NCI-H748 (cell line): ENCODE measurements around the gene PRSS38.

Source experiments
- DNase-seq: peaks from one replicate; lab custom pipeline; 2025; ENCODE audit not compliant: unreplicated experiment; lab: John Stamatoyannopoulos, UW

Gene PRSS38

DNA sequence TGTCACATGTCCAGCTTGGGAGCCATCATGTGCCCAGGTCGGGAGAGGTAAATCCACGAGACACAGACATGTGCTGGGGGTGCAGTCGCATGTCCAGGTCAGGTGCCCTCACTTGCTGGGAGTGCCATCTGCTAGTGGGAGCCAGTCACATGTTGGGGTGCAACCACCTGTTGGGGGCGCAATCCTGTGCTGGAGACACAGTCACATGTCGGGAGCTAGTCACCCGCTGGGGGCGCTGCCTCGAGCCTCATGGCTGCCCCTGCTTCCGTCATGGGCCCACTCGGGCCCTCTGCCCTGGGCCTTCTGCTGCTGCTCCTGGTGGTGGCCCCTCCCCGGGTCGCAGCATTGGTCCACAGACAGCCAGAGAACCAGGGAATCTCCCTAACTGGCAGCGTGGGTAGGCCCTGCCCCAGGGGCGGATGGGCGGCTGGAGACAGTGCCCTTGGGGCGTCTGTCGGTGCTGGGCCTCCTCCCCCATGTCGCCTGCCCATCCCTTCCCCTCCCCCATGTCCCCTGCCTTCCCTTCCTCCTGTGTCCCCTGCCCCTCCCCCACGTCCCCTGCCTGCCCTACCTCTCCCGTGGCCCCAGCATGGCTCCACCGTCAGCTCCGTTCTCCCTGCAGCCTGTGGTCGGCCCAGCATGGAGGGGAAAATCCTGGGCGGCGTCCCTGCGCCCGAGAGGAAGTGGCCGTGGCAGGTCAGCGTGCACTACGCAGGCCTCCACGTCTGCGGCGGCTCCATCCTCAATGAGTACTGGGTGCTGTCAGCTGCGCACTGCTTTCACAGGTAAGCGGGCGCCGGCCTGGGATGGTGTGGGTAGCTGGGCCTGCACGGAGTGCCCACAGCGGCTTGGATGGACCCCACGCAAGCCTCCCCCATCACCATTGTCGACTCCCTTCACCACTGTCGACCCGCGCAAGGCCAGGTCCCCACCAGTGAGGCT, at the start of gene PRSS38:
Gene PRSS38, plus strand, starts transcription at position 208 of the 942 bp plus-strand sequence. Its CDS starts 42 bp downstream, at position 250.
- no peak for DNase-seq

DNA sequence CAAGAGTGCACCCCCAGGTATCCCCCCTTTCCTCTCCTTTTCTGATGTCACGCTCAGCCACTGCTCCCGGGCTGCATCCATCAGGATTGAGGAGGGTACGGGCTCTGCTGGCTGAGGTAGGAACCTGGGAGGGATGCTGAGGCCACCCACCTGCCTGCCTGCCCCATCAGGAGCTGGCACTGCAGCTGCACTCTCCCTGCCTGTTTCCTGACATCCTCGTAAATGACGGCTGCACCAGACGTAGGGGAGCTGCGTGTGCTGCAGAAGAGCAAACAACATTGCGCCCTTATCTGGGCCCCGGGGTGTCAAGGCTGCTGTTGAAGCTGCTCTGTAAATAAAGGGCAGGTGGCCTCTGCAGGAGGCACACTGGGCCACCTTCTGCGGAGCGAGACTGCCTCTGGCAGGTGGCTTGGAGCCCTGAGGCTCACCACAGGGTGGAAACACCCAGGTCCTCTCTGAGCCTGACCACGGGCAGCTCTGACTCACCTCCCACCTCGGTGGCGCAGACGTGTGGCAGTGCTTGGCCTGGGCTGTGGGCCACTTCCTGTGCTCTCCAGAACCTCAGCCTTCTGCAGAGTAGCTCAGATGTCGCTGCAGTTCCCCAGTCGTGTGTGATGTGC, 49.4 kb upstream of the PRSS38 start:
- DNase-seq = peak; percentile 43

DNA sequence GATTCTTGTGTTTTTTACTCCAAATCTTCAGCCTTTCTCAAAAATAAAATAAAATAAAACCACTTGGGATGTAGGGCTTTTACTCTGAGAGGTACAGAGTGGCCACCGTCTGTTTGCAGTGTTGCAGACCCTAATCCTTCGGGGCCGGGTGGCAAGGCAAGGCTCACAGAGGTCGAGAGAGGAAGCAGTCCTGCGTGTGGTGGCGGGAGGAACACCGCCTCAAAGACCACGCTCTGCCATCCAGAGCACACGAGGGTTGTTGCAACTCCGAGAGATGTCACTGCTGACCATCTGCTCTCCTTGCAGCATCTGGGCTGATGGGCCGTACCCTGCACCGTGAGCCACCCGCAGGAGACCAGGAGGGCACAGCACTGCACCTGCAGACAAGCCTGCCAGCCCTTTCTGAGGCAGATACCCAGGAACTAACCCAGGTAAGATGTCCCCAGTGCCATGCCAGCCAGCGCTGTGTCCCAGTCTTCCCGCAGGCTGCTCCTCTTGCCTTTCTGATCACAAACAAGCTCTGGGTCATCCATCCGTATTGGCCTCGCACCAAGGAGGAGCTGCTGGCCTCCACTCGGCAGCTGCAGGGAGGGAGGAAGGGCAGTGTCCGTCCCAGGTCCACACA, 48.7 kb upstream of the PRSS38 start:
- DNase-seq = no peak

DNA sequence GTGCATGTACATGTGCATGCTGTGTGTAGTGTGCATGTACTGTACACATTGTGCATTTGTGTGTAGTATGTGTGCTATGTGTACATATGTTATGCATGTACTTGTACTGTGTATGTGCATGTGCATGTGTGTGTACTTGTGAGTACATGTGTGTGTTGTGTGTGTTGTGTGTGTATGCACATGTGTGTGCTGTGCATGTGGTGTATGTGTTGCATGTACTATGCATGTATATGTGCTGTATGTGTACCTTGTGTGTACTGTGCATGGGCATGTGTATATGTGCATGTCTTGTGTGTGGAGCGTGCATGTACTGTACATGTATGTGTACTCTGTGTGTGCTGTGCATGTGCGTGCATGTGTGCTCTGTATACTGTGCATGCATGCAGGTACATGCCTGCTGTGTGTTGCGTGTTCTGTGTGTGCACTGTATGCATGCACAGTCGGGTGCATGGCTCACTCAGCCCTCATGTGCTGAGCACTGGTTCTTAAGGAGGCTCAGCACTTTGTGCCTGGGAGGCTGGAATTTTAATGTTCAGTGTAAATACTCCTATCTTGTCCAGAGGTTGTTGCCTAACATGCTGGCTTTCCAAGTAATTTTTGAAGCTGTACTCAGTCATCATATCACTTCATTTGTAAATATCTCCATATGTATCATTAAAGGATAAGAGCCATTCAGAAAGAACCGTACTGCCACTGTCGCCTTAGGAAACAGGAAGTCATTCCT, 47.9 kb upstream of the PRSS38 start:
- DNase-seq = no peak

DNA sequence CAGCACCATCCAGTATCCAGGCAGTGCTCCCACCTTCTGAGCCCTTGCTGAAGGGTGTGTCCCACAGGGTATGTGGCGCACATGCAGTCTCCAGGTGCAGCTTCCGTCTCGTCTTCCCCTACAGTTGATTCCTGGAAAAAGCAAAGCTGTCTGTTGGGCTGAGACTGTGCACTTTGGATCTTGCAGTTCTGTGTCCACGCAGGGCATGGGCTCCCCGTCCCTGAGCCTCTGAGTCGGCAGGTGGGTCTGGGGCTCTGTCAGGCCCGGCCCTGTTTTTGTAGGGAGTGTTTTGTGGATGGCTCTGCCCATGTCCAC, 47.4 kb upstream of the PRSS38 start:
- no peak for DNase-seq

DNA sequence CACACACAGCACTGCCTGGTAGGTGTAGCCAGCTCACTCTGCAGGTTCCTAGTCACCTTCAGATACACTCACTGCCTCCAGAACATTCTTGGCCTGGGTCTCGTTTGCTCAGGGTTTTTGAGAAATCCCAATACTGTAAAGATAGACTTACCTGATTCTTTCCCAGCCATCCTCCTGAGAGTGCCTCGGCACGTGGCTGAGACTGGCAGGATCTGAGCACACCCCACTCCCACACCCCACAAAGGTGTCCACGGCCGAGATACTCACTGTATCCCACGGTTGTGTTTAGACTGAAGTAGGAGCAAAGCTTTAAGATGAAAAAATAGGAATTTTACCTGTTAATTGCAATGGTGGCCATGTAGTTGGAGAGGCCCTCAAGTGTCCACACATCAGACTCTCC, 46.8 kb upstream of the PRSS38 start:
- no peak for DNase-seq

DNA sequence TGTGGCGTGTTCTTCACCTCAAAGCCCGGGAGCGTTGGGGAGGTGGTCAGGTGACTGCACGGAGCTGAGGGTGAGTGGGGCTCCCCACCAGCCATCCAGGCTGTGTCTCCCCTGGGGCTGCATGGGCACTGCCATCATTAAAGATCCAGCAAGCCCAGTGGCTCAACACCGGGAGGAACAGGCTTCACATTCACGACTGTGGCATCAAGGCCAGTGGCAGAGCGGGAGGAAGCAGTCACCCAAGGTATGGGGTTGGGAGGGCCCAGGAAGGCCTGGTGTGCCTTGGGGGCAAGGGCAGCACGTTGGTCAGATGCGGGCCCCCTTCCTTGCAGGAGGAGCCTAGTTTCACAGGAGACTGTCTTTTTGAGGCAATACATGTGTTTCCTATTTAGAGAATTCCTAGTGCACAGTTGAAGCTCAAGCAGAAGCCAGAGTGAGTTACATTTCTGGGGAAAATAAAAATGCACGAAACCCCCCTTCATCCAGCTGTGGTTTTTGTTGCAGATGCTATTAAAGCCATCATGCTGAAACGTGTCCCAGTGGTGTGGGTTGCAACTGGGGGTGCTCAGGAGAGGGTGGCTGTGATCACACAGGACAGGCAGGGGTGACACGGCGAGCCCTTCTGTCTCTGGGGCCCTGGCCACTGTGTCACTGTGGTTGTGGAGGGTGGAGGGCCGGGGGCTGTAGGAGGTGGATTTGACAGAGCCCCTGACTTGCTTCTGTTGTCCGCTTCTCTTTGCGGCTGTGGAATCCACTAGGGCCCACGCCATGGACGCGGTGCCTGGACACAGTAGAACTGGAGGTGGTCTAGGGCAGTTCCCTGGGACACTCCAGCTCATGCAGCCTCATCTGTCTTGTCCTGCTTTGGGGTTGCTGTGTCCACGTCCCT, 46.2 kb upstream of the PRSS38 start:
- no peak for DNase-seq

DNA sequence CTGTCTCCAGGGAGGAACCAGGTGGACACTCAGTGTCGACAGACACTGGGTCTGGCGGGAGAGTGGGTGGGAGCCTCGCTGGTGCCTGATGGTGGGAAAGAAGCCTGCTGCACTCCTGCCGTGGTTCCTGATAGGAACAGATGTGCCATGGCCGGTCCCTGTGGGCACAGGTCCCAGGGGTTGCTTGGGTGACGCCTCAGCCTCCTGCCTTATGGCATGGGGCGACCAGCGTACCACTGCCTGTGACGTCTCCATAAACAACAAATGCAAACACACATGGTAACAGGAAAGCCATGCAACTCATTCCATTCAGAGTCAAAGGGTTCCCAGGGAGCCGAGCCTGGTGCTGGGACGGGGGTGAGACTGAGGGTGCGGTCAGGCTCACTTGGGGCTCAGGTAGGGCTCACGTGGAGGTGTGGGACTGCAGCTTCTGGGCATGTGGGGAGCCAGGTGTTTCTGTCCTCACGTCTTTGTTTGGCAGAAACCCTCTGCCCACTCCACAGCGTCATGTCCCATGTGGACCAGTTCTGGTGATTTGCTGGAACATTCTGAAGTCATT, 45.5 kb upstream of the PRSS38 start:
- no peak for DNase-seq

DNA sequence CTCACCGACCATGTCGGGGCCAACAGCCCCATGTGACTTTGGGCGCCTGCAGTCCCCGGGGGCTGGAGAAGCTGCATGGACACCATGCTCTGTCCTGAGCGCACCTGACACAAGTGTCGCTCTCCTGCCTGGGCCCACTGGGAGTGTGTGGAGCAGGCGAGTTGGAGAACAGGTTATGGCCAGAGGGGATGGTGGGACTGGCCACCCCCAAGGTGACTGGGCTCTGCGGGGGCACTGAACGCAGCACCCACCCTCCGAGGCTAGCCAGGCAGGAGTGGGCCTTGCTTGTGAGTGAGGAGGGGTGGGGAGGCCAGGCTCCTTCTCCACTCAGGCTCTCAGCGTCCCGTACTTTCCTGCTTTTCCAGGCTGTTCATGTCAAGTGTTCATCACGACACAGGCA, 44.7 kb upstream of the PRSS38 start:
- DNase-seq = no peak

DNA sequence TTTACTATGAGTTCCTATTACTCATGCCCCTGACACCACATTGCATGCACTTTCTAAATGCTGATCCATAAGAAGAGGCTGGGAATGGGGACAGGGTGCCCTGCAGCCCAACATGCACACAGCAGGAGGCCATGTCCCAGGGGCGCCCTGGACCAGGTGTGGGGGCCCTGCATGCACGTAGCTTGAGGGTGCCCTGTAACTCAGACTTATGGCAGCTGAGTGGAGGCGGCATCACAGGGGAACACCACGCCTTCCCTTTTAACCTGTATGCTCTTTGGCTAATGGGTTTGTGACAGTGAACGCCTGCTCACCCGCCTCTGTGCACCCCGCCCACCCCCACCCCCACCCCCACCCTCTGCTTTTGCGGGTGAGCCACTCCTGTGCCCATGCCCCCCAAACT, 44.1 kb upstream of the PRSS38 start:
- DNase-seq = no peak

DNA sequence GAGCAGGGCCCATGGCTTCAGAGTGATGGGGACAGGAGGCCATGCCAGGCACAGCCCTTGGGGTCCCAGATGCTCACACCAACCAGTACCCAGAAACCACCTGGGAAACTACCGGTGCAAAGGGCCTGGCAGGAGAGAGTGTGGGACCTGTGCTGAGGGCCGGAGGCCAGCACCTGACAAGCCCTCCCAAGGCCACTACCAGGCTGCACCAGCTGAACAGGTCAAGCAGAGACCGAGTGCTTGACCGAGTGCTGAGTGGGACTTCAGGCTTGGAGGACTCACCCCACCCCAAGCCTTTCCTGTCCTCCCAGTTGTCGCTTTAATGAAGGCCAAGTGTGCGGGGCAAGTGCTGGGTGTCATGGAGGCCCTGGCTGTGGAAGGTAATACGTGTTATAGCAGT, 43.7 kb upstream of the PRSS38 start:
- DNase-seq = no peak

DNA sequence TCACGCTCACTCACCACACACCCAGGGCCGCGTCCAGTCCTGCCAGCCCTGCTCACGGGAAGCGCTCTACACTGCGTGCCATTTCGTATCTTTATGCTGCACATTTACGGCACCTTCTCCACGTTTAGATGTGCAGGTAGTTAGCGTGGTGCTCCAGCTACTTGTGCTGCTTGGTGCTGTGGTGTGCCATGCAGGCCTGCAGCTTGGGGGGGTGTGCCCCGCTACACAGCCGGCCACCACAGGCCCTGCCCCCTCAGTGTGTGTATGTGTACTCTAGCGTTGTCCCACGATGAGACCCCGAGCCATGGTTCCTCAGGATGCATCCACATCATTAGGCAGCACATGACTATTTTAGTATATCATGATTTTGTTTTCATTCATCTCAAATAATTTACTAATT, 41.9 kb upstream of the PRSS38 start:
- no peak for DNase-seq

DNA sequence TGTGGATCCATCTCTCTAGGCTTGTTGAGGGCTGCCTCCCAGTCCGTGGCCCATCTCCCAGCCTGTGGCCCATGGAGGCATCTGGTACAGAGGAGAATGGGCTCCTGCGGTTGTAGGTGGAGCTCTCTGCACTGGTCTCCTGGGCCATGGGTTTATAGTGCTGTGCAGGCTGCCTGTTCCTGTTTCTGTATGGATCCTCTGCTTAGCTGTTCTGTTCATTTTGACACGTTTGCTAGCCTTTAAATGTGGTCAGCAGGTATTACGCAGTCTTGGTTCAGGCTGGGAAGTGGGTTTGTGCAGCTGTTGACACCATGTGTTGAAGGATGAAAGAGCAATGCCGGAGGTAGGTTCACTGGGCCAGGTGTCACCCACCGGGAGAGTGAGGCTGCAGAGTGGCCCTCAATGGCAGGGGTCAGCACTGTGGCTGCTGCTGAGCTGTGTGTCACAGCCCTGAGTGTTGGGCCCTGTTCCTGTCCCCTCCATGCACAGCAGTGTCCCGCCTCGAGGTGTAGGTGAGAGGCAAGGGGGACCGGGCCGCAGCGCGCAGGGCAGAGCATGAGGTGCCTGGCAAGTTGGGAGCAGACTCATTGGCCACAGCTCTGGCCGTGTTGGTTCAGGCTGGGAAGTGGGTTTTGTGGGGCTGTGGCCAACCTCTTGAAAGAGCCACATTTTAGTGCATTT, 41.3 kb upstream of the PRSS38 start:
- no peak for DNase-seq

DNA sequence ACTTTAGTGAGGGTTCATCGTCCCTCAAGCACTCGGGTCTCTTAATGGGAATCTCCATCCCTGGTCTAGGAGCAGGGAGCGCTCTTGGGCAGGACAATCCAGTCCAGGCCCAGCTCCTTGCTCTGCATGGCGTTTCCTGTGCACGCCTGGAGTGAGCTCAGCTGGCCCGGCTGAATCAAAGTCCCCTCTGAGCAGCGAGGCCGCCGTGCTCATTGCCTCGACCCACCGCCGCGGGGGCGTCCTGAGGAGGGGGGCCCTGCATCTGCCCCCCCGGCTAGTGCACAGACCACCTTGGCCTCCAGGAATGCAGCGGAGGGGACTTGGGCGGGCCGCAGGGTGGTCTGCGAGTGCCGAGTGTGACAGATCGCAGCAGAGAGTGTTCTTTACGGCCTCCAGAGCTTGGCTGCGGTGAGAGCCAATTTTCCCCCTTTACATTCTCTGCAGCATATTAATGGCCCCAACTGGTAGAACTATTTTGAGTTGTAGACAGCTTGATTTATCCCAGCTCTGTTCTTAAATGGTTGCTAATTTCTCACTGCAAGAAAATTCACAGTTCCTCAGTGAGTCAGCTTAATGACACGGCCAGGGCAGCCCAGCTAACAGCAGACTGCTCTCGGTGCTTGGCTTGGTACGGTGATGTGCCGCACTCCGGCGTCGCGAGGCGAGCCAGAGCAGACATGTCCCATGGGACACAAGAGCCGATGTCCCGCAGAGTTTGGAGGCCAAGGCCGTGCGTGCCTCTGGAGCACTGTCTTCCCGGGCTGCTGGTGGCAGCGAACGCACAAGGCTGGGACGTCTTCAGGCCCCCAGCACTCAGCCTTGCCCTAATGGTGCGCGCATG, 40.4 kb upstream of the PRSS38 start:
- no peak for DNase-seq

DNA sequence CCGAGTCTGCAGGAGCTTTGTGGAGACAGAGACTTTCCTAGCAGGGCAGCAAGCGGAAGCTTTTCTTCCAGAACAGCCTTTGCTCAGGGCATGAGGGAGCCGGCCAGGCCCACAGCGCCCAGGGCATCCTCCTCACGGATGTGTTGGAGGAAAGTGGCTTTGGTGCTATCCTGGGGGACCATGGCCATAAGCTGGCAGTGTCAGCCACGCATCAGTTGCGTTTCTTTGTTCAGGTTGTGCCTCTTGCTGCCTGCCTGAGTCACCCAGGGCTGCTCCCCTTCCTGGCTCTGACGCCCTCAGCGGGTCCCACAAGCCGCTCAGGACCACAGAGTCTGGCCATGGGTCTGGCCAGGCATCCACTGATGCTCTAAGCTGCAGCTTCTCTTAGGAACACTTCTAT, 39.6 kb upstream of the PRSS38 start:
- no peak for DNase-seq

DNA sequence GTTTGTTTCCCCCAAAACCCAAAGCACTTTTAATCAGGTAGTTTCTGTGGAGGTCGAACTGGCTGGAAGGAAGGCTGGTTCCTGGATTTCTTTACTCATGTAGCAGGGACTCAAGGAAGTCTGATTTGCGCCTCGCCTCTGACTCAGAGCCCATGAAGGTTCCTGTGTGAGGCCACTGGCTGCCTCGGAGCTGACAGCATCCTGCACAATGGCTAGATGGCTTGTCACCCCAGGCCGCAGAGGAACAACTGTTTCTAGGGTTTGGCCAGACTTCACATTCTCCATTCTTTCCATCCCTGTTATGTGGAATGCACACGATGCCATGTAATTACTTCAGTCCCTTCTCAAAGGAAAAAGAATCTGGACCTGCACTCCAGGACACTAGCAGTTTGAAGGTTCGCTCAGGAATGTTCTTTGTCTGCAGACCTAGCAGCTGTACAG, 39.1 kb upstream of the PRSS38 start:
- DNase-seq = no peak

DNA sequence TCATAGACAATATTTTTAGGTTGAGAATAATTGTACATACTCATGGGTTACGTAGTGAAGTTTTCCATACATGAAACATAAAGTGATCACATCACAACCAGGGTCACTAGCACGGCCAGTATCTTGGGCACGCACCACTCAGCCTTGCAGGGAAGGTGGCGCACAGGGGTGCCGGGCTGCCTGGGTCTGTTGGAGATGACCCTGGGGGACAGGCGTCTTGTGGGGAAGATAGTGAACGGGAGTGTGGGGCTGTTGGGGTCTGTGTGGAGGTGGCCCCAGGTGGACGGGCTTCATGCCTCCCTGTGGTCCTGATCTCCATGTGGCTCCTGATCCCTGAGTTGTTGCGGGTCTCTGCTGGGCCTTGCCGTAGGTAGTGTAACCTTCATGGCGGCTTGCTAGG, 38.3 kb upstream of the PRSS38 start:
- no peak for DNase-seq

DNA sequence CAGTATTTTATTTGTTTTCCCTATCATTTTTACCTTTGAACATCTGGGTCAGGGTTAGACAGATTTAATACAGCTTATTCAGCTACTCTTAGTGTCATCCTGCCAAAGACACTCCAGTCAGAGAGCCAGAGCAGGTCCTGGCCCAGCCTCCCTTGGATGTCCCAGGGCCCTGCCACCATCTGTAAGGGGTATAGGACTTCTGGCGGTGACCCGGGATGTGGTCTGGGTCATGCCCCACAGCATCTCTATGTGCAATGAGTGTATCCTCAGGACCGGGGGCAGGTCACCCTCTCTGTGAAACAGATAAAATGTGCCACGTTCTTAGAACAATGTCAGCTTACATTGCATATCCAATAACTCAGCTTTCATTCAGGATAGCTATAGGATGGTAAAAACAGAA, 37.8 kb upstream of the PRSS38 start:
- DNase-seq = no peak
